ENCODE results near the gene FOXQ1. TPM values are rescaled to one million over a fixed set of nuclear protein-coding genes. Genes with fewer than 3 reads are reported as not detected.

FOXQ1 gene
- total and polyA plus RNA-seq, 7 donors = 0.01 TPM; not detected in 6

- H3K4me3 ChIP-seq = no peak overlapping the region
- H3K4me1 ChIP-seq = no peaks in the 10 kb centered on the region
- 75 to 77% (median 76%) methylated on average over 8 of the region's 8 CpGs for WGBS, 3 donors
- no peak for DNase-seq
- no peaks in the 10 kb centered on the region for H3K27me3 ChIP-seq (ENCODE audit: insufficient read depth in 3 of 3, low read length in 2 of 3)
- intact Hi-C loops (cut with DNase I) = no loop called here
- H3K27ac ChIP-seq = no peak overlapping the region
- no peak for ATAC-seq
- no peaks in the 10 kb centered on the region for H3K36me3 ChIP-seq (ENCODE audit: insufficient read depth in 1 of 2, low read depth in 1 of 2)
- H3K9me3 ChIP-seq = no peaks in the 10 kb centered on the region
- no peak for TF ChIP-seq CTCF (IDR thresholded peaks at IDR 0.05)
Measured at GRCh38 chr6:1281746-1282145, 30.2 kb upstream of the FOXQ1 start.

GRCh38 chr6:1283501-1283900 lies 28.4 kb upstream of the FOXQ1 start:
- 52 to 87% (median 65%) methylated on average over 3 of the region's 3 CpGs for WGBS, 3 donors
- TF ChIP-seq CTCF (IDR thresholded peaks at IDR 0.05) = no peak
- intact Hi-C loops (cut with DNase I) = no loop called here
- Histone ChIP-seq H3K27ac (no peak overlapping the region), H3K9me3 (no peaks in the 10 kb centered on the region), H3K4me3 (no peak overlapping the region), H3K4me1 (no peaks in the 10 kb centered on the region), H3K27me3 (ENCODE audit: insufficient read depth in 3 of 3, low read length in 2 of 3) (no peaks in the 10 kb centered on the region), H3K36me3 (ENCODE audit: insufficient read depth in 1 of 2, low read depth in 1 of 2) (no peaks in the 10 kb centered on the region)
- ATAC-seq = no peak
- no peak for DNase-seq

DNA sequence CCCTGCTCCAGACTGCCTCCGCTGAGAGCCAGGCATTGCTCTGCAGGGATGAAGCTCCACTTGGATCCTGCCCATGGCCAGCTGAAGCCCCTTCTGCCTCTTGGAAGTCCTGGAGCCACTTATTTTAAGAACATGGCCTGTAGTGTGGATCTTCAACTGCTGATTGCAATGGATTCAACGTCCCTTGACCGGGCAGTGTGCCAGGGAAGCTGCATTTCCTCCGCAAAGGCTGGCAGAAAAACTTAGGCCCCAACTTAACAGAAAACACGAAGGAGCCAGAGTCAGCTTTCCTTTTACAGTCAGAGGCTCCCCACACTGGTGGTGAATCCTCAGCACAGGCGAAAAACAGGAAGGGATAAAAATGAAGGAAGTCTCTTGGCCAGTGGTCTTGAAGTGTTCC lies 26.3 kb upstream of the FOXQ1 start:
- no peak for DNase-seq
- intact Hi-C loops (cut with DNase I) = no loop called here
- 36 to 40% (median 39%) methylated on average over 6 of the region's 6 CpGs for WGBS, 3 donors
- H3K4me1 ChIP-seq = no peaks in the 10 kb centered on the region
- ATAC-seq = no peak
- H3K4me3 ChIP-seq = no peak overlapping the region
- no peak overlapping the region for H3K27ac ChIP-seq
- no peaks in the 10 kb centered on the region for H3K27me3 ChIP-seq (ENCODE audit: insufficient read depth in 3 of 3, low read length in 2 of 3)
- TF ChIP-seq CTCF (IDR thresholded peaks at IDR 0.05) = no peak
- no peaks in the 10 kb centered on the region for H3K36me3 ChIP-seq (ENCODE audit: insufficient read depth in 1 of 2, low read depth in 1 of 2)
- no peaks in the 10 kb centered on the region for H3K9me3 ChIP-seq

DNA sequence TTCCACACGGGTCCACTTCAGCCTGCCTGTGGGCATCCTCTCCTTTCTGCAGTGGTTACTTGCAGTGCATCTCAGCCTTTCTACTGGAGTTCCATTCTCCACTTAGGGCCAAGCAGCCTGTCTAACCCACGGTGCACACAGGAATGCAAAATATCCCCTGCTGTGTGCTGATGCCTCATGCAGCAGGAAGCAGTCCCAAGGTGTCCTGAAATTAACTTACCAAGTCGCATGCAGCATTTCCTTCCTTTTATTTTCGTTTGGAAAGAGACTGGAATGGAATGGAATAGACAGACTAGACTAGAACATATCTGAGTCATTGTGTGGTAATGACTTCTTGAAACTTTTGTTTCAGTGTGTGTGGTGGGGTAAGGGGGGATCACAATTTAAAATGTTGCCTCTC lies 25.9 kb upstream of the FOXQ1 start:
- WGBS, 3 donors = 29 to 33% (median 30%) methylated on average over 4 of the region's 4 CpGs
- no peaks in the 10 kb centered on the region for H3K36me3 ChIP-seq (ENCODE audit: insufficient read depth in 1 of 2, low read depth in 1 of 2)
- TF ChIP-seq CTCF (IDR thresholded peaks at IDR 0.05) = no peak
- H3K4me1 ChIP-seq = no peaks in the 10 kb centered on the region
- DNase-seq (no peak), ATAC-seq (no peak)
- H3K4me3 ChIP-seq = no peak overlapping the region
- H3K9me3 ChIP-seq = no peaks in the 10 kb centered on the region
- H3K27me3 ChIP-seq (ENCODE audit: insufficient read depth in 3 of 3, low read length in 2 of 3) = no peaks in the 10 kb centered on the region
- intact Hi-C loops (cut with DNase I) = no loop called here
- no peak overlapping the region for H3K27ac ChIP-seq

DNA sequence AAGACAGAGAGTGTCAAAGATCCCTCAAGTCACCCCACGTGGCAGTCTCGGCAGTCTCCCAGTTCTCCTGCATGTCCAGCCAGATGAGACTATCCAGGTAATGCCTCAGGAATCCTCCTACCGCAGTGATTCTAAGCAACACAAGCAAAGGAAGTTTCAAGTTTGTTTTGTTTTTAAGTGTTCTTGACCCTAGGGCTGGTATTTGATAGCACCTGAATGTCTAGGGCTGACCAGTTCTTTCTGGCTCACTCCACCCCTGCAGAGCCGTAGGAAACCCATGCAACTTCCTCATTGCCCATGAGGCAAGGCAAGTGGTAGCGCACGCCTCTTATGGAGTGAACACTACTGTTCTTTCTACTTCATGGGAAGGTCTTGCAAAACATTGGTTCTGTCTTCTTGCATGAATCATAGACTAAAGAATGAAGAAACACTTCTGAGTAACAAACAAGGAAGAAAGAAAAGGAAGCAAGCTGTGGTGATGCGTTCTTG lies 24.8 kb upstream of the FOXQ1 start:
- no peak for ATAC-seq

More for the DNA sequence above, 24.8 kb upstream of the FOXQ1 start:
- Histone ChIP-seq H3K27me3 (ENCODE audit: insufficient read depth in 3 of 3, low read length in 2 of 3) (no peaks in the 10 kb centered on the region), H3K9me3 (no peaks in the 10 kb centered on the region), H3K36me3 (ENCODE audit: insufficient read depth in 1 of 2, low read depth in 1 of 2) (no peaks in the 10 kb centered on the region), H3K27ac (no peak overlapping the region), H3K4me1 (no peaks in the 10 kb centered on the region), H3K4me3 (no peak overlapping the region)
- intact Hi-C loops (cut with DNase I) = no loop called here
- no peak for TF ChIP-seq CTCF (IDR thresholded peaks at IDR 0.05)
- DNase-seq = no peak
- WGBS, 3 donors = 88 to 90% (median 89%) methylated on average over 7 of the region's 7 CpGs

Measured in psoas muscle (tissue), 8 donors.